MM.1S (cell line): ENCODE measurements around the gene GDPGP1.
A peak's percentile ranks its signal among the peaks of the same experiment; 100 is the strongest.

Experiments
- DNase-seq: peaks from one replicate; pipeline ENCODE4 v3.0.0-alpha.2; 2015
- H2AFZ ChIP-seq: fragments of 300-600 bp; sonication (generic); 2 replicates; pipeline ENCODE4 v1.6.0; 2016; ENCODE audit warnings: antibody characterized with exemption, low read length
- H3F3A ChIP-seq: fragments of 300-600 bp; sonication (generic); 2 replicates; pipeline ENCODE4 v1.6.1; 2016; ENCODE audit warnings: mild to moderate bottlenecking, antibody characterized with exemption, low read length, moderate library complexity, mixed read lengths; ENCODE audit not compliant: insufficient read depth
- H3K27ac ChIP-seq: fragments of 300-600 bp; sonication (generic); 2 replicates; pipeline ENCODE4 v1.5.1; 2016; ENCODE audit warnings: mild to moderate bottlenecking, low read length
- H3K27me3 ChIP-seq: fragments of 300-600 bp; sonication (generic); replicated peaks from 2 replicates; pipeline ENCODE4 v1.6.0; 2016; ENCODE audit warnings: low read length; ENCODE audit not compliant: insufficient read depth
- H3K36me3 ChIP-seq: fragments of 300-600 bp; sonication (generic); replicated peaks from 2 replicates; pipeline ENCODE4 v1.6.1; 2016; ENCODE audit warnings: mild to moderate bottlenecking, low read length, mixed read lengths; ENCODE audit not compliant: insufficient read depth
- H3K4me1 ChIP-seq: fragments of 300-600 bp; sonication (generic); 2 replicates; pipeline ENCODE4 v1.6.1; 2016; ENCODE audit warnings: low read length, mixed read lengths
- H3K4me2 ChIP-seq: fragments of 300-600 bp; sonication (generic); 2 replicates; pipeline ENCODE4 v1.6.0; 2016; ENCODE audit warnings: low read depth, low read length
- H3K4me3 ChIP-seq: fragments of 300-600 bp; sonication (generic); 2 replicates; pipeline ENCODE4 v1.5.1; 2016; ENCODE audit warnings: low read length, mixed read lengths
- H3K79me2 ChIP-seq: fragments of 300-600 bp; sonication (generic); 2 replicates; pipeline ENCODE4 v1.6.1; 2016; ENCODE audit warnings: mixed run types, low read length, mixed read lengths
- H3K9ac ChIP-seq: fragments of 300-600 bp; sonication (generic); 2 replicates; pipeline ENCODE4 v1.6.1; 2016; ENCODE audit warnings: low read length, mixed read lengths
- H3K9me2 ChIP-seq: fragments of 300-600 bp; sonication (generic); replicated peaks from 2 replicates; pipeline ENCODE4 v1.6.1; 2016; ENCODE audit warnings: mild to moderate bottlenecking, low read length, mixed read lengths; ENCODE audit not compliant: insufficient read depth
- H3K9me3 ChIP-seq: fragments of 300-600 bp; sonication (generic); replicated peaks from 2 replicates; pipeline ENCODE4 v1.6.1; 2016; ENCODE audit warnings: mild to moderate bottlenecking, low read length, mixed read lengths; ENCODE audit not compliant: insufficient read depth
- H4K20me1 ChIP-seq: fragments of 300-600 bp; sonication (generic); 2 replicates; pipeline ENCODE4 v1.6.1; 2016; ENCODE audit warnings: mild to moderate bottlenecking, low read length, moderate library complexity, mixed read lengths; ENCODE audit not compliant: insufficient read depth
- CTCF ChIP-seq: fragments of 300-600 bp; sonication (generic); IDR thresholded peaks from 2 replicates; pipeline ENCODE4 v1.5.1; 2016; ENCODE audit warnings: antibody characterized with exemption, low read length, mixed read lengths
- EZH2 ChIP-seq: fragments of 300-600 bp; sonication (generic); optimal IDR thresholded peaks from 2 replicates; pipeline ENCODE3; 2017; ENCODE audit warnings: low read depth, mild to moderate bottlenecking, antibody characterized with exemption, low read length, mixed read lengths
- EZH2phosphoT487 ChIP-seq: fragments of 300-600 bp; sonication (generic); IDR thresholded peaks from 2 replicates; pipeline ENCODE4 v1.6.1; 2018; ENCODE audit warnings: antibody characterized with exemption, low read length

GDPGP1 gene

GRCh38 chr15:90248789-90249202, 14.8 kb downstream of the GDPGP1 start:
- H4K20me1 ChIP-seq, result no peaks in the 10 kb centered on the region
- DNase-seq, result no peak
- H3K27me3 ChIP-seq, result no peaks in the 10 kb centered on the region
- no peaks in the 10 kb centered on the region for H3K79me2 ChIP-seq
- H3K27ac ChIP-seq, result no peak overlapping the region
- no peaks in the 10 kb centered on the region for H3F3A ChIP-seq
- H3K9ac ChIP-seq, result no peak overlapping the region
- H3K4me2 ChIP-seq, result peak overlapping the region; percentile 88
- no peaks in the 10 kb centered on the region for H3K9me3 ChIP-seq
- H3K36me3 ChIP-seq, result no peaks in the 10 kb centered on the region
- H2AFZ ChIP-seq, result peak overlapping the region; percentile 80; the same call in 1 of the 2 replicates
- 0 out of 2 replicates have a peak overlapping the region, but pooled peaks have one; percentile 68 for H3K4me3 ChIP-seq
- no peaks in the 10 kb centered on the region for H3K9me2 ChIP-seq
- TF ChIP-seq CTCF, result no peak
- no peak for TF ChIP-seq EZH2
- TF ChIP-seq EZH2phosphoT487, result no peak
- no peaks in the 10 kb centered on the region for H3K4me1 ChIP-seq

- Histone ChIP-seq H3K79me2 (no peaks in the 10 kb centered on the region), H2AFZ (peak within 1 kb of the TSS; percentile 80), H3K27ac (no peak within 1 kb of the TSS), H3K36me3 (no peaks in the 10 kb centered on the region), H3F3A (no peaks in the 10 kb centered on the region), H3K4me2 (peak within 1 kb of the TSS; percentile 88), H3K9me3 (no peaks in the 10 kb centered on the region), H3K9me2 (no peaks in the 10 kb centered on the region), H3K4me3 (peak within 1 kb of the TSS; percentile 68), H3K9ac (peak within 1 kb of the TSS; percentile 18; the same call in 1 of the 2 replicates), H4K20me1 (no peaks in the 10 kb centered on the region), H3K27me3 (no peaks in the 10 kb centered on the region), H3K4me1 (no peaks in the 10 kb centered on the region)
- peak; percentile 73 for DNase-seq
- TF ChIP-seq EZH2phosphoT487 (no peak), CTCF (no peak), EZH2 (no peak)
These were observed 15.3 kb downstream of the GDPGP1 start, which contains the start of gene TTLL13 for GRCh38 chr15:90249203-90249863. TSS of gene TTLL13 (plus strand) at chr15:90249556. CDS start at chr15:90250631, 1,075 bp downstream.

- Histone ChIP-seq H3F3A (peaks cover 7% of the 10 kb centered on the region; the same call in 1 of the 2 replicates), H3K9me3 (no peaks in the 10 kb centered on the region), H3K79me2 (no peaks in the 10 kb centered on the region), H2AFZ (no peak overlapping the region), H4K20me1 (no peaks in the 10 kb centered on the region), H3K27me3 (no peaks in the 10 kb centered on the region), H3K4me1 (peaks cover 15% of the 10 kb centered on the region), H3K27ac (no peak overlapping the region), H3K9ac (no peak overlapping the region), H3K4me2 (no peak overlapping the region), H3K36me3 (no peaks in the 10 kb centered on the region), H3K4me3 (no peak overlapping the region), H3K9me2 (no peaks in the 10 kb centered on the region)
- DNase-seq, result no peak
- TF ChIP-seq CTCF, result no peak
- no peak for TF ChIP-seq EZH2phosphoT487
- no peak for TF ChIP-seq EZH2
These were observed 23.8 kb downstream of the GDPGP1 start for GRCh38 chr15:90257776-90258175.
